NB4 (cell line): Measurements from ENCODE around the gene RBPMS2.

Experiments used
- DNase-seq: peaks from one replicate; pipeline ENCODE4 v3.0.0; 2010; ENCODE audit warnings: low read depth
- H3K4me3 ChIP-seq: one replicate; pipeline ENCODE4 v1.5.1; 2011; ENCODE audit warnings: mild to moderate bottlenecking, low read depth, low read length, moderate library complexity
- MAX ChIP-seq: IDR thresholded peaks from 2 replicates; pipeline ENCODE4 v1.6.1; 2011; ENCODE audit warnings: low read depth, low read length
- MYC ChIP-seq: IDR thresholded peaks from 2 replicates; pipeline ENCODE4 v1.6.1; 2011; ENCODE audit warnings: low read depth, low read length
- POLR2A ChIP-seq: IDR thresholded peaks from 2 replicates; pipeline ENCODE4 v1.6.1; 2011; ENCODE audit warnings: mild to moderate bottlenecking; ENCODE audit not compliant: insufficient read length; ENCODE audit errors: extremely low read depth
- TF ChIP-seq, protein P1 (sequence below): IDR thresholded peaks from one replicate; pipeline ENCODE4 v1.5.1; 2012; ENCODE audit warnings: low read depth, low read length

The RBPMS2 gene

GRCh38 chr15:64755427-64755940 lies 19.9 kb downstream of the RBPMS2 start:
- peak; percentile 49 for DNase-seq
- no peak overlapping the region for H3K4me3 ChIP-seq
- TF ChIP-seq MYC, result 0 out of 2 replicates have a peak, but pooled peaks have one; percentile 17
- TF ChIP-seq, protein P1, sequence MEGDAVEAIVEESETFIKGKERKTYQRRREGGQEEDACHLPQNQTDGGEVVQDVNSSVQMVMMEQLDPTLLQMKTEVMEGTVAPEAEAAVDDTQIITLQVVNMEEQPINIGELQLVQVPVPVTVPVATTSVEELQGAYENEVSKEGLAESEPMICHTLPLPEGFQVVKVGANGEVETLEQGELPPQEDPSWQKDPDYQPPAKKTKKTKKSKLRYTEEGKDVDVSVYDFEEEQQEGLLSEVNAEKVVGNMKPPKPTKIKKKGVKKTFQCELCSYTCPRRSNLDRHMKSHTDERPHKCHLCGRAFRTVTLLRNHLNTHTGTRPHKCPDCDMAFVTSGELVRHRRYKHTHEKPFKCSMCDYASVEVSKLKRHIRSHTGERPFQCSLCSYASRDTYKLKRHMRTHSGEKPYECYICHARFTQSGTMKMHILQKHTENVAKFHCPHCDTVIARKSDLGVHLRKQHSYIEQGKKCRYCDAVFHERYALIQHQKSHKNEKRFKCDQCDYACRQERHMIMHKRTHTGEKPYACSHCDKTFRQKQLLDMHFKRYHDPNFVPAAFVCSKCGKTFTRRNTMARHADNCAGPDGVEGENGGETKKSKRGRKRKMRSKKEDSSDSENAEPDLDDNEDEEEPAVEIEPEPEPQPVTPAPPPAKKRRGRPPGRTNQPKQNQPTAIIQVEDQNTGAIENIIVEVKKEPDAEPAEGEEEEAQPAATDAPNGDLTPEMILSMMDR, result no peak
- no peak for TF ChIP-seq POLR2A
- peak; percentile 31; the same call in 1 of the 2 replicates for TF ChIP-seq MAX

DNA sequence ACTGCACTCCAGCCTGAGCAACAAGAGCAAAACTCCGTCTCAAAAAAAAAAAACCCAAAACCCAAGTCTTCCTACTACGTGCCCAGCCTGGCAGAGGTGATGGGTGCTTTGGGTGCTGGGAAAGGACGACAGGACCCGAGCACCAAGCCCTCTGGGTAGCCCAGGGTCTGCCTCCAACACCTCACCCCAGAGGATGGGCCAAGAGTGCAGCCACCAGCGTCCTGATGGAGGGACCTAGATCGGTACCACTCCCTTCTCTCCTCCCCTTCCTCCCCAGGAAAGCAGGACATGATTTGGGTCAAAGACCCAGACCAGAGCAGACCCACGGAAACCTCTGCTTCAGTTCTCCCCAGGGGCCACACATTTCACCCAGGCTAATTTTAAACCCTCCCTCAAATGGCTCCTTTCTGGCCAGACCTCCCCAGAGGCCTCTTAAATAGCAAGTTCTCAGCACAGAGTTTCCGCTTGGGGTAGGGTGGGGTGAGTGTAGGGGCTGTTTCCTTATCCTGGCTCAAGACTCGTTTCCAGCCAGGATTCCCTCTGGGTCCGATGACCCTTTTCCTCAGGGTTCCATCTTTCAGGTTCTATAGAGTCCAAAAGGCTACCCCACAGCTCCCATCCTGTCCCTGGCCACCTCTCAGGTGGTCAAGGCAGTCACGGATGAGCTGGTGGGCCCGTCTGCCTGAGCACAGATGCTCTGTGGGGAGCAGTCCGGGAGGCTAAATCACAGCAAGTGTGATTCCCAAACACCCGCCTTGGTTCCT lies 20.5 kb downstream of the RBPMS2 start:
- TF ChIP-seq MYC (no peak), MAX (no peak), POLR2A (no peak)
- TF ChIP-seq, protein P1, result no peak
- peak; percentile 81 for DNase-seq
- H3K4me3 ChIP-seq, result no peak overlapping the region

DNA sequence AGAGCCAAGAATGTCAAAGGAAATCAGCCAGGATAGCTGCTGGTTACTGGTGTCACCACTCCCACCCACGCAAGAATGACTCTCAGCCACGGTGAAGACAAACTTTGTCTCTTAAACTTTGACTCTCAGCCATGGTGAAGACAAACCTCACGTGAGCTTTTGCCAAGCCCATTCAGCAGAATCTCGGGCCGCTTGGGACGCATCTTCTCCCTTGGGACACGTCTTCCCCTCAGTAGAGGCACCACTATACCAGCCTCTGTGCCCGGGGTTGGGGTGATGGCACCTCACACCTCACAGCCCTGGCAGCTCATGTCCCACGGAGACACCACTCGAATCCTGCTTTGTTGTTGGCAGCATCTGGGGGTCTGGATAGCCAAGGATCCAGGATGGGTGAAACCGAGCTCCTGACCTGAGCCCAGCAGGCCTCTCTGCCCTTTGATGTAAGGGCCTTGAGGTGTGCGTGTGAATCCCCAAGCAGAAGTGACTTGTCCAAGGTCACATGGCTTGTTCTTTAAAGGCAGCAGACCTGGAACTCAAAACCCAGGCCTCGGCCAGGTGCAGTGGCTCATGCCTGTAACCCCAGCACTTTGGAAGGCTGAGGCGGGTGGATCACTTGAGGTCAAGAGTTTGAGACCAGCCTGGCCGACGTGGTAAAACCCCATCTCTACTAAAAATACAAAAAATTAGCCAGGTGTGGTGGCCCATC lies 21.8 kb downstream of the RBPMS2 start:
- DNase-seq, result no peak
- H3K4me3 ChIP-seq, result no peak overlapping the region
- no peak for TF ChIP-seq MYC
- TF ChIP-seq, protein P1, result no peak

GRCh38 chr15:64751464-64751863 lies 23.9 kb downstream of the RBPMS2 start:
- no peak overlapping the region for H3K4me3 ChIP-seq
- no peak for DNase-seq
- no peak for TF ChIP-seq POLR2A
- TF ChIP-seq MYC, result no peak
- TF ChIP-seq, protein P1, result no peak
- TF ChIP-seq MAX, result no peak

DNA sequence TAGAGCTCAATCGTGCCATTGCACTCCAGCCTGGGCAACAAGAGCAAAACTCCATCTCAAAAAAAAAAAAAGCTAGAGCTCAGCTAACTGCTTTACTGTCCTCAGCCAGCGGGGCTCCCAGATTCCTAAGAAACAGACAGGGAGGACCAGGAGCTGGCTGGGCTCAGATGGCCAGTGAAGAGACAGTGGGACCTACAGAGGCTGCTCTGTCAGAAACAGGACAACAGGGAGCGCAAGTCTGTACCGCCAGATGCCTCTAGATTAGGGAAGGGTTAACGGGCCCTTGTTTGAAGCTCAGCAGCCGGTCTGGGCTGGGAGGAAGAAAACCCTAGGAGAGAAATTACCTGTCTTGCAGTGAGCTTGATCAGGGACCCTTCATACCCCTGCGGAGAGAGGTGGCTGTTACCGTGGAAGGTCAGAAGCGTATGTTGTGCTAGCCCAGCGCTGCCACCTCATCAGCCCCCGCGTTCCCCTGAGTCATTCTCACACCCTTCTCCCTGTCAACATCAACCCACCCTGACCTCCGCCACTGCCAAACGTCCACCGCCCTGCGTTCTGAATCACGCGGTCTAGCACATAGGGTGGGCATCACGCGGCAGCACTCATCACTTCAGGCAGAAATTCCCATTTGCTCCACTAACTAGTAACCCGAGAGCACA lies 25.3 kb downstream of the RBPMS2 start:
- H3K4me3 ChIP-seq, result no peak overlapping the region
- DNase-seq, result no peak
- TF ChIP-seq, protein P1, result no peak
- TF ChIP-seq MAX (no peak), POLR2A (no peak), MYC (no peak)
